SK-N-SH treated with all-trans-retinoic acid at 6 μM for 48 hours (cell line): ENCODE results near the gene MACROH2A2.

Source experiments
- BACH2 ChIP-seq: fragments of 250-450 bp; sonication (Bioruptor Pico); IDR thresholded peaks from 2 replicates; pipeline ENCODE4 v1.9.0; 2021; ENCODE audit warnings: mild to moderate bottlenecking, borderline replicate concordance
- CREB5 ChIP-seq: fragments of 250-450 bp; sonication (Bioruptor Pico); IDR thresholded peaks from 2 replicates; pipeline ENCODE4 v1.5.1; 2020; ENCODE audit warnings: low read depth, mild to moderate bottlenecking, moderate library complexity
- OSR1 ChIP-seq: fragments of 250-450 bp; sonication (Bioruptor Pico); IDR thresholded peaks from 2 replicates; pipeline ENCODE4 v1.8.0; 2022; ENCODE audit warnings: moderate library complexity, mild to moderate bottlenecking, inconsistent platforms
- RARB ChIP-seq: fragments of 250-450 bp; sonication (Bioruptor Pico); IDR thresholded peaks from 2 replicates; pipeline ENCODE4 v1.8.0; 2021; ENCODE audit warnings: mild to moderate bottlenecking, moderate library complexity
- TSHZ2 ChIP-seq: fragments of 250-450 bp; sonication (Bioruptor Pico); IDR thresholded peaks from 2 replicates; pipeline ENCODE4 v1.5.0; 2020; ENCODE audit warnings: mild to moderate bottlenecking, moderate library complexity
- ZFP30 ChIP-seq: fragments of 450-650 bp; formaldehyde crosslinking; IDR thresholded peaks from 2 replicates; pipeline ENCODE4 v1.5.0; 2022; ENCODE audit warnings: mild to moderate bottlenecking, moderate library complexity
- ZNF565 ChIP-seq: fragments of 450-650 bp; formaldehyde crosslinking; conservative IDR thresholded peaks from 2 replicates; pipeline ENCODE4 v1.5.0; 2020; ENCODE audit warnings: low read depth, mild to moderate bottlenecking, moderate library complexity

- no peak for TF ChIP-seq BACH2 (CRISPR knock-in tag)
- no peak for TF ChIP-seq RARB
- TF ChIP-seq OSR1 (CRISPR knock-in tag), result no peak
- TF ChIP-seq ZNF565 (CRISPR knock-in tag), result no peak
- TF ChIP-seq TSHZ2 (CRISPR knock-in tag), result no peak
- no peak for TF ChIP-seq ZFP30
- no peak for TF ChIP-seq CREB5 (CRISPR knock-in tag)
These were observed 68.8 kb downstream of the MACROH2A2 start for GRCh38 chr10:70121281-70121949.
